ENCODE results near the gene IL1RAPL1.

DNA sequence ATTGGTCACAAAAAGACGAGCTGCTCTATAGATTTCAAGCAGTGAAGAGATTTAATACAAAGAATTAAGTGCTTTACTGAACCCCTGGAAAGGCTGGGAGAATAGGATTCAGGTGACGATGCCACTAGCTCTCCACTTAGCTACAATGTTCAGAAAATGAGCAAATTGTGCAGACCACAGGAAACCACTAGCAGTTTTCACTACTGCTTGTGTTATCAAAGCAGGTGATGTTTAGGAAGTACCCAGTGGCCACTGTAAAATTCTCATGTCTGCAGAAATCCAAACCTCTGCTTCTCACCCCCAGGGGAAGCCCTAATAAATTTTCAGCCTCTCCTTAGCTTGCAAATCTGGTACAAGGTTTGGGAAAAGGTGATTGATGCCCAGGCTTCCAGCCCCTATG is 165.1 kb downstream of the IL1RAPL1 start:
- TF ChIP-seq POLR2AphosphoS5 (IDR thresholded peaks at IDR 0.05) = no peak
- TF ChIP-seq, protein P1, sequence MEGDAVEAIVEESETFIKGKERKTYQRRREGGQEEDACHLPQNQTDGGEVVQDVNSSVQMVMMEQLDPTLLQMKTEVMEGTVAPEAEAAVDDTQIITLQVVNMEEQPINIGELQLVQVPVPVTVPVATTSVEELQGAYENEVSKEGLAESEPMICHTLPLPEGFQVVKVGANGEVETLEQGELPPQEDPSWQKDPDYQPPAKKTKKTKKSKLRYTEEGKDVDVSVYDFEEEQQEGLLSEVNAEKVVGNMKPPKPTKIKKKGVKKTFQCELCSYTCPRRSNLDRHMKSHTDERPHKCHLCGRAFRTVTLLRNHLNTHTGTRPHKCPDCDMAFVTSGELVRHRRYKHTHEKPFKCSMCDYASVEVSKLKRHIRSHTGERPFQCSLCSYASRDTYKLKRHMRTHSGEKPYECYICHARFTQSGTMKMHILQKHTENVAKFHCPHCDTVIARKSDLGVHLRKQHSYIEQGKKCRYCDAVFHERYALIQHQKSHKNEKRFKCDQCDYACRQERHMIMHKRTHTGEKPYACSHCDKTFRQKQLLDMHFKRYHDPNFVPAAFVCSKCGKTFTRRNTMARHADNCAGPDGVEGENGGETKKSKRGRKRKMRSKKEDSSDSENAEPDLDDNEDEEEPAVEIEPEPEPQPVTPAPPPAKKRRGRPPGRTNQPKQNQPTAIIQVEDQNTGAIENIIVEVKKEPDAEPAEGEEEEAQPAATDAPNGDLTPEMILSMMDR (IDR thresholded peaks at IDR 0.05) = no peak

Measured in breast epithelium (tissue), 3 donors.